ENCODE results near the gene CSTF2.
"Not testable (repeated sequence)": the region's sequence is repeated elsewhere in the genome, so short reads cannot be mapped to it uniquely, and the experiment has no call there.

The CSTF2 gene

DNA sequence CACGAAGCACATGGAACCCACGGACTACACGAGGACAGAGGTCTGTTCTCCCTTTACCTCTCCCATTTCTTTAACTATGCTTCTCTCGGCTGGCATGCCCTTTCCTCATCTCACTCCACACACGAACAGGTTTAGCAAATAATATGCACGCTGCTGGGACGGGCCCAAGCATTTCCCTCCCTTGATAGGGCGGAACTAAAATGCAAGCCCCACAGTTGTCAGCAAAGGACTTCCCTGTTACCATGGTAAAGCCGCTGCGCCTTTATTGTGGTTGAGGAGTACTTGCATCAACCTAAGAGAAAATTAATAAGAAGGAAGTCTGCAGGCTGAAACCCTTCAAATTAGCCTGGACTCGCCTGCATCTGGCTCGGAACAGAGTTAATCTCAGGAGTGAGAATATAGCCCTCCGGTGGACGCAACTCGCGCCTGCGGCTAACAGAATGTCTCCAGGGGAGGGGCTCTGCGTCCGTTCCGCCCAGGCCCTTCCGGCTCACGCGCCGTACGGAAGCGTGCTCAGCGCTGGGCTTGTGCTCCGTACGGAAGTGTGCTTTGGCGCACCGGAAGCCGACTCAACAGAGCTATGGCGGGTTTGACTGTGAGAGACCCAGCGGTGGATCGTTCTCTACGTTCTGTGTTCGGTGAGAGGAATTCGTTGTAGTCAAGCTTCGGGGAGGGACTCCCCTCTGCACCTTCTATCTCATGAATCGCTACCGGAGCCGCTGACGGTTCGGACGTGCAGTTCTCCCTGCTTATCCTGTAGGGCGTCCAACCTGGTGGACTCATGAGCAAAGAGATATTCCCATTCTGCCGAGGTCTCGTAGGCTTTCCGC is at the start of gene CSTF2:
TSS of gene CSTF2 (plus strand) at position 555 of the 830 bp plus-strand sequence. CDS start at position 581, 26 bp downstream.
- peak; percentile 48 for DNase-seq

DNA sequence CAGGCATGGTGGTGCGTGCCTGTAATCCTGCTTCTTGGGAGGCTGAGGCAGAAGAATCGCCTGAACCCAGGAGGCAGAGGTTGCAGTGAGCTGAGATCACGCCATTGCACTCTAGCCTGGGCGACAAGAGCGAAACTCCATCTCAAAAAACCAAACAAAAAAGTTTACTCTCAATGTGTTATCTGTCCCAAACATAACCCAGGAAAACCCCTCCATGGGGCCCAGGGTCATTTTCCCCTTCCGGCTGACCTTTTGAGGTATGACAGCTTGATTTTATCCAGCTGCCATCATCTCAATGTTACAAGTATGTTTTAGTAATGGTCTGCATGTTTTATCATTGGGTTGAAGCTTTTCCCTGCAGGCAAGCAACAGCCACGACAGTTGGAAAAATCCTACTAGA is 23.8 kb upstream of the CSTF2 start:
- DNase-seq = not testable (repeated sequence)

DNA sequence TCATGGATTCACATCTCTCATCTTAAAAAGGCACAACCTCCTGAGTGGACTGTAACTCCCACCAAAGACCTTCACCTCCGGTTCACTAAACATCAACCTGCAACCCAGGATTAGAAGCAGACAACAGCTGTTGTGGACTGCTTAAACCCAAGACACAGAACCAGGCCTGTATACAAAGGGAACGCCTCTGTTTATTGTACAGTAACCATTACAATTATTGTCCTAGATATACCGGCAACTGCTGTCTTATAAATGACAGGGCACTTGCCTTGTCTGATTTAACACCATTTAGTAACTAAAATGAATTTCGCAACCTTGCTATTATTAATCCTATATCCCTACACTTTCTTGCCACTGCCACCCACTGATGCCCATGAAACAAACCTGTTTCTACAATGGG is 22.8 kb upstream of the CSTF2 start:
- no peak for DNase-seq

DNA sequence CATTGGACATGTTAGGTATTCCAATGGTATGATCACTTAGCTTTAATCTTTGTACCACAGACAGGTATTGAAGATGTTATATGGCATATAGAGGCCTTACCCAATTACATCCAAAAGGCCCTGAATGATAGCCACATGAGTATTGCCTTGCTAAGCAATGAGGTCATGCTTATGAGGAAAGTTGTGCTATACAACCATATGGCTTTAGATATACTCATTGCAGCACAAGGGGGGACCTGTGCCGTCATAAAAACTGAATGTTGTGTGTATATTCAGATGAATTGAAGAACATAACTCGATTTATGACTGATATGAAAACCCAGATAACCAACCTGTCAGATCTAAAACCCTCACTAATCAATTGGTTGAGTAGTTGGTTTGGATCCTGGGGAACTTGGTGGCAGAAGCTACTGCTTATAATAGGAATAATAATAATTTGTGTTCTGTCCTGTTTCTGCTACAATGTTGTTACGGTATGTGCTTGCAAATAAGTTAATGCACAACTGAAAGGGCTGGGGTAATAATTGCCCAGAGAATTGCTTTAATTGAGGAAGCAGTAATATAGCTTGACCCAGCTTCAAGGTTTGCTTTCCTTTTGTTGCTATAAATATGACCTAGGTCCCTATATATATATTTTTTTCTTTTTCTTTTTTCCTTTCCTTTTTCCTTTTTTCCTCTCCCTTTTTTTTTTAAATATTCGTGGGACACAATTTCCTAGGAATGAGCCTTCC is 21.5 kb upstream of the CSTF2 start:
- no peak for DNase-seq

DNA sequence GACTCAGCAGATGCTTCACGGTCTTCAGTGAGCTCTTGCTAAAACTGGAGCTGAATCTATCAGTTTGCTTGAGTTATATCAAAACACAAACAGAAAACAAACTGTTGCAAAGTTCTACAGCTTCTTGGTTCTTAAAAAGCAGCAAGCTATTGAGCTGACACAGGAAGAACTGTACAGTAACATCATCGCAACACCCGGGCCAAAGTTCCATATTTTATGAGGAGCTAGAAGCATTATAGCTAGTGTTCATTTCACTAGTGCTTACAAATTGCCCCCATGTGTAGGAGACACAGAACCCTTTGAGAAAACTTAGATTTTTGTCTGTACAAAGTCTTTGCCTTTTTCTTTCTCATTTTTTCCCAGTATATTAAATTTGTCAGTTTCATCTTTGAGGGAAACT is 17.3 kb upstream of the CSTF2 start:
- no peak for DNase-seq

DNA sequence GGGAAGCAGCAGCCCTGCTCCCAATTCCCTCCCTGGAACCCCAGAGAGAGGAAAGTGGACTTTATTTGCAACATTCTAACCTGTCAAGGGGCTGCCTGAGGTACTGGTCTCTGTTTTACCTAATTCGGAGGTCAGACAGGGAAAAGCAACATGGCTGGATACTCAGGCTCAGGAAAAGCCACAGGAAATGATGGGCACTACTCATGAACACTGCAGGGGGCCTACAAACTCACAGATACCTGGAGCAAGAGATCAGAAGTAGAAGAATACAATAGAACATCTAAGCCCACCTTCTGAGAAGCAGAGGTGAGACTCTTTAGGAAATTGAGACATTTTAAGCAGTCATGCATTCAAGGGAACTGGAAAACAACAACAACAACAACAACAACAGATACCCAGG is 15.4 kb upstream of the CSTF2 start:
- DNase-seq = no peak

DNA sequence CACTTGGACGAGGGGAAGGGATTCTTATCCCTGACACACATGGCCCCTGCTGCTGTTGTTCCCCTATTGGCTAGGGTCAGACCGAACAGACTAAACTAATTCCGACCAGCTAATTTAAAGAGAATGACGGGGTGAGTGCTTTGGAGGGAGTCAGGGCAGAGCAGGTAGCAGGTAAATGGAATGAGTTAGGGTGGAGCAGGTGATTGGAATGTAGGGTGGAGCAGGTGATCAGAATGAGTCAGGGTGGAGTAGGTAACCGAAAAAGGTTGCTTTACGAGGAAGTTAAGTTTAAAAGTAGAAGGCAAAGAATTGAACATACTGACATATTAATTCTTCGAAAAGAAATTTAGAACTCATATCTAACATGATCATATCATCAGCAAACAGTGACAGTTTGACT is 11.9 kb upstream of the CSTF2 start:
- DNase-seq = not testable (repeated sequence)

DNA sequence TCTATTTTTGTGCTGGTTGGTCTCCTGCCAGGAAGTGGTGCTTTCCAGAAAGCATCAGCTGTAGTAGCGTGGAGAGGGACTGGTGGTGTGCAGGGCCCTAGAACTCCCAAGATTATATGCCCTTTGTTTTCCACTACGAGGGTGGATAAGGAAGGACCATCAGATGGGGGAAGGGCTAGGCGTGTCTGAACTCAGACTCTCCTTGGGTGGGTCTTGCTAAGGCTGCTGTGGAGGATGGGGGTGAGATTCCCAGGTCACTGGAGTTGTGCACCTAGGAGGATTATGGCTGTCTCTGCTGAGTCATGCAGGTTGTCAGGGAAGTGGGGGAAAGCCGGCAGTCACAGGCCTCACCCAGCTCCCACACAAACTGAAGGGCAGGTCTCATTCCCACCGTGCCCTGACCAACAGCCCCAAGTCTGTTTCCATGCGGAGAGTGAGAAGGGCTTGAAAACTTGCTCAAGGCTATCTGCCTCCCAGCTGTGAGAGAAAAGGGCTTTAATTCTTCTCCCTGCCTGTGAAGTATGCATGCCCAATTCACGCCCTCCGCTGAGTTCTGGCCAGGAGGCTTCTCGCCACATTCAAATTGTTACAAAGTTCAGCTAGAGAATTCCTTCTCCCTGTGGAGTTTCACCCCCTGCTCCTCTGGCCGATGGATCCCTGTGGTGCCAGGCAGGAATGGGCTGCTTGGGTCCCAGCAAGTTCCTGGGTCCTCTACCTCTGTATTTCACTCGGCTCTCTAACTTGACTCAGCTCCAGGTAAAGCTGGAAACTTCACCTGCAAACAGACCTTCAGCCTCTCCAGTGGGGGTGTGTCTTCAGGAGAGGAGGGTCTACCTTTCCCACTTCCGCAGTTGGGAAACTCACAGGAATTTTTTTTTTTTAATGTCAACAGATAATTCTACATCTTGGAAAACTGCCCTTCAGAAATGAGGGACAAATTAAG is 7.7 kb upstream of the CSTF2 start:
- no peak for DNase-seq

DNA sequence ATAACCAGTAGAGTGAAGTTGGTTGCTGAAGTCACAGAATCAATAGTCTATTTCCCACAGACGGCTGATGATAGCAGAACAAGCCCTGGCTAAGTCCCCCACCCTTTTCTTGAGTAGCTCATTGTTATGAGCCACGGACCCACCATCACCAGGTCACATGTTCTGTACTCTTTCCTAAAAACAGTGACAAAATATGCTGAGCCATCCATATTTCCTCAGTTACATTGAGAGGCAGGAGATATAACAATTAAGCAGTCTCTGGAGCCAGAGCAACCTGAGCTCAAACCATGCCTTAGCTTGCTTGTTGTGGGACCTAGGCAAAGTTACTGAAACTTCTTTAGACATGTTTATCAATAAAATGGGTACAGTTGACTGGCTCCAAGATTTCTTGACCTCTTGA is 2.9 kb upstream of the CSTF2 start:
- DNase-seq = no peak

DNA sequence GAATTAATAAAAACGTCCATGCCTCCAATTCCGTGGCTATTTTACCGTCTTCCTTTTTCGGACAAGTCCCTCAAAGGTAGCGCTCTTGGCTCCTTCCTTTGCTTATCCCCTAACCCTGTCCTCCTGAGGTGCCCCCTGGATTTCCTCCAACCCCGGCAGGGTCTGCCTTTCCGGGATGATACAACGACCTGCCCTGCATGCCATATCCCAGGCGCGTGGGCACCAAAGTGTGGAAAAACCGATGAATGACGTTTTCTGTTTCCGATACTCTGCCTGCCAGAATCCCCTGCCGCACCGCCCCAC is 706 bp upstream of the CSTF2 start:
- no peak for DNase-seq

- DNase-seq = no peak
Measured at GRCh38 chrX:100829730-100830129, 9.5 kb downstream of the CSTF2 start.

DNA sequence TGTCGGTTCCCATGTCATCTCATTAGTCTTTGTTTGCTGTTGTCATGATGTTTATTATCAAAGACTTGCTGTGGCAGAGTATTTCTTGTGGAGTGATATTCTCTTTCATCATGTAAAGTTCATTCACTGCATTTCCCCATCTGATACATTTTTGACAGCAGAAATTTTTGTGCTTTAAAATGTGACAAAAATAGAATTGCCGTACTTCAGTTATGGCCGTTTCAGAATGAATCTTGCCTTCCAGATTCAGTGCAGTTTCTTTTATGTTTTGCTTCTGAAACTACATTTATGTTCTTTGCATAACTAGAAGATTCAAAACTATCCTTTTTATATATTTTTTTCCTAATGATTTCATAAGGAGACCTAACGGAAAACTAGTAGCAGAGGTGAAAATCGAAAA is 10.0 kb downstream of the CSTF2 start:
- no peak for DNase-seq

DNA sequence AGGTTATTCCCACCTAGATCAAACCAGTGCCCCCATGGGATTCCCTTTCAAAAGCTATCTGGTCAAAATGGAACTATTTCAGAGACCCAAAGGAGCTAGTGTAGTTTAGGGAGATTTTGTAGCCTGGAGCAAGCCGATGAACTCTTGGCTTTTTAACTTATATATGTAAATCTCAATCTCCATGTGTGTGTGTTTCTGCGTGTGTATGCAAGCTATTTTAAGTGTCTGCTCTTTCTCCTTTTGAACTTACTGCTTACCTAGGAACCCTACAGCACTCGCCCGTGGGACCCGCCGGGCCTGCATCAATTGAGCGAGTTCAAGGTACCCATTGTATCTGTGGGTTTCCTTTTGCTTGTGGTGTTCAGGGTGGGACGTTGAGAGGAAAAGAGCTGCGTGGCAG is 10.4 kb downstream of the CSTF2 start:
- no peak for DNase-seq

- DNase-seq = no peak
Measured at GRCh38 chrX:100831219-100831946, 11.2 kb downstream of the CSTF2 start.

DNA sequence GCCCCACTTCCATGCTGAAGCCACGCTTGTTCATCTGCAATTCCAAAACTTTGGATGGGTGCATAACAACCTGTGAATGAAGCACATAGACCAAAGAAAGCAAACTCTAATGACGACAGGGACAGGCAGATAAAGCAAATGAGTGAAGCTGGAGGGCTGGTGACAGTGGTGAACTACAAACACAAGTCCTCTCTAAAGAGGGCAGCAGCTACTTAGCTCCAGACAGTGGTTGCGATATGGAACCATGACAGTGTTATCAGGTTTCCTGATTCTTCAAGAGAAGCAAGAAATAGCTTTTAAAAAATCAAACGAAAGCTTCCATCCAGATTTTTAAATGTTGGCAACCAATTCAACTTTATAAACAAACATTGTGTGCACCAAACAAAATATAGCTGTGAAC is 30.1 kb downstream of the CSTF2 start:
- no peak for DNase-seq

GRCh38 chrX:100852810-100853209 is 32.6 kb downstream of the CSTF2 start:
- no peak for DNase-seq

- no peak for DNase-seq
Measured at GRCh38 chrX:100863326-100863864, 43.2 kb downstream of the CSTF2 start.

- no peak for DNase-seq
Measured at GRCh38 chrX:100864657-100865391, 44.6 kb downstream of the CSTF2 start.

DNA sequence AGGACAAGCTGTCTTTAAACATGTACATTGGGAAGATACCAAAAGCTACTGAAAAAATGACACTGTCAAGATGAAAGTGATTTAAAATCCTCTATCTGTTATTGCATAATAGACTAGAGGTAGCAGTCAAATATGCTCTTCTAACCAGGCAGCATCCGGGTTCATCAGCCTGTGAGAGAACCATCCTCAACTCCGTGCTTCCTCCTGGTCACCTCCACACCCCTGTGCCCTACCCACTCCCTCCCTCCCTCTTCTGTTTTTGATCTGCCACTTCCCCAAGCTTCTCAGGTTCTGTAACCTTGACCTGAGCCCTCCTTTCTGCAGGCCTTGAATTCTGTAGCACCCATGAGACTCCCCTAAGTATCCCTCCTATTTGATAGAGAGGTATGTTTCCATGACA is 48.1 kb downstream of the CSTF2 start:
- DNase-seq = no peak

- DNase-seq = no peak
Measured at GRCh38 chrX:100870527-100870926, 50.3 kb downstream of the CSTF2 start.

All from amniotic stem cell (primary cell).